ENCODE data around the gene GNA12.

Gene GNA12, protein sequence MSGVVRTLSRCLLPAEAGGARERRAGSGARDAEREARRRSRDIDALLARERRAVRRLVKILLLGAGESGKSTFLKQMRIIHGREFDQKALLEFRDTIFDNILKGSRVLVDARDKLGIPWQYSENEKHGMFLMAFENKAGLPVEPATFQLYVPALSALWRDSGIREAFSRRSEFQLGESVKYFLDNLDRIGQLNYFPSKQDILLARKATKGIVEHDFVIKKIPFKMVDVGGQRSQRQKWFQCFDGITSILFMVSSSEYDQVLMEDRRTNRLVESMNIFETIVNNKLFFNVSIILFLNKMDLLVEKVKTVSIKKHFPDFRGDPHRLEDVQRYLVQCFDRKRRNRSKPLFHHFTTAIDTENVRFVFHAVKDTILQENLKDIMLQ

DNA sequence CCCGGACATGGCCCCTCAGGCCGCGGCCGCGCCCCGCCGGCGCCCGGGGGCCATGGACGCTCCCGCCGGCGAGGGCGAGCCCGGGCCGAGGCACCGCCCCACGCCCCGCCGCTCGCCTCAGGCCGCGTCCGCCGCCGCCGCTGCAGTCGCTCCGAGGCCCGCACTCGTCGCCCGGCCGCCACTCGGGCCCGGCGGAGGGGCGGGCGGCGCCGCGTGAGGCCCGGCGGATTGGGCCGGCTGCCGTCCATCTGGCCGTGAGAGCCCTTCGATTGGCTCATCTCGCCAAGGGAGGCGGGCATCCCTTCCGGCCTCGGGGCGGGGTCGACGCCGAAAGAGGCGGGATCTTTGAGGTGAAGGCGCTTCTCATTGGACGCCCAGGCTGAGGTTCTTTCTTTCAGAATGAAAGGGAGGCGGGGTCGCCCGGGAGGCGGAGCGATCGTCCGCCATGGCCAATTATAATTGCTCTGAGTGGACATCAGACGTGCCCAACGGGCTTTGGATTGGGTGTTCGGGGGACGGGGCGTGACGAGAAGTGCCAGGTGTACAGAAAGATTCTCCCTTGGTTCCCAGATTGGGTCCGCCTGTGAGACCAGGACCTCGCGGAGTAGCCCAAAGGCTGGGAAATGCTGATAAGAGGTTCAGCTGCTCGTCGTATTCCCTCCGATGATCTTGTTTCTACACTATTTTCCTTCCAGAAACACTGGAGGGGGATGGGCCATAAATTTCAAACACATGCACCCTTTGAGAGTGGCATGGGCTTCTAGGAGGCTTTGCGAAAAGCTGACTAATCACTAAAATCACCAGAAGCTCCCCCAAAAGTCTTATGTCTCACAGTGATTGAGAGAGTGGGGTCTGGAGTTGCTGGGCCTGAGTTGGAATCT is at the start of gene GNA12:
TSS of gene GNA12 (minus strand) at position 156 of the 881 bp plus-strand sequence. CDS start at position 9, 147 bp downstream.
- TF ChIP-seq, protein P1, sequence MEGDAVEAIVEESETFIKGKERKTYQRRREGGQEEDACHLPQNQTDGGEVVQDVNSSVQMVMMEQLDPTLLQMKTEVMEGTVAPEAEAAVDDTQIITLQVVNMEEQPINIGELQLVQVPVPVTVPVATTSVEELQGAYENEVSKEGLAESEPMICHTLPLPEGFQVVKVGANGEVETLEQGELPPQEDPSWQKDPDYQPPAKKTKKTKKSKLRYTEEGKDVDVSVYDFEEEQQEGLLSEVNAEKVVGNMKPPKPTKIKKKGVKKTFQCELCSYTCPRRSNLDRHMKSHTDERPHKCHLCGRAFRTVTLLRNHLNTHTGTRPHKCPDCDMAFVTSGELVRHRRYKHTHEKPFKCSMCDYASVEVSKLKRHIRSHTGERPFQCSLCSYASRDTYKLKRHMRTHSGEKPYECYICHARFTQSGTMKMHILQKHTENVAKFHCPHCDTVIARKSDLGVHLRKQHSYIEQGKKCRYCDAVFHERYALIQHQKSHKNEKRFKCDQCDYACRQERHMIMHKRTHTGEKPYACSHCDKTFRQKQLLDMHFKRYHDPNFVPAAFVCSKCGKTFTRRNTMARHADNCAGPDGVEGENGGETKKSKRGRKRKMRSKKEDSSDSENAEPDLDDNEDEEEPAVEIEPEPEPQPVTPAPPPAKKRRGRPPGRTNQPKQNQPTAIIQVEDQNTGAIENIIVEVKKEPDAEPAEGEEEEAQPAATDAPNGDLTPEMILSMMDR (IDR thresholded peaks at IDR 0.05; ENCODE audit: unreplicated experiment in 3 of 3) = no peak
- H3K27ac Mint-ChIP-seq = peak within 1 kb of the TSS; percentile 70 to 93 (median 71)
- H3K9me3 Mint-ChIP-seq = peaks cover 2% of the 10 kb centered on the region
- H3K4me1 Mint-ChIP-seq = peaks cover 30% of the 10 kb centered on the region
- peak within 1 kb of the TSS; percentile 86 to 91 (median 90) for H3K4me3 Mint-ChIP-seq
- H3K27me3 Mint-ChIP-seq (ENCODE audit: low read depth) = no peaks in the 10 kb centered on the region
- peaks cover 27% of the 10 kb centered on the region for H3K36me3 Mint-ChIP-seq (ENCODE audit: low read depth)

DNA sequence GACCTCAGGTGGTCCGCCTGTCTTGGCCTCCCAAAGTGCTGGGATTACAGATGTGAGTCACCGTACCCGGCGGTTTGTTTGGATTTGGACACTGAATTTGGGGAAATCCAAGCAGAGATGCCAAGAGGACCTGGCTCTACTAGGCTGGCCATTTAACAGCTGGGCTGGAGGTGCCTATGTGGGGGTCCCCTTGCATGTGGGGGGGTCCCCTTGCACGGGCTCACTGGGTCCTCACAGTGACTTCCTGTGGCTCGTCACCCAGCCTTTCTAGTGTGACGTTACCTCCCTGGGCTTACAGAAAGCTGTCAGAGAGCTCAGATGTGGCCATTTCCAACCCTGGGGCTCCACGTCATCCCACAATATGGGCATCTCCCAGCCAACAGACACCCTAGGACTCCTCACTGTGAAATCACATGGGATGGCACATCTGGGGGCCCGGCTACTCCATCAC is 49.3 kb upstream of the GNA12 start:
- Mint-ChIP-seq H3K9me3 (no peaks in the 10 kb centered on the region), H3K4me3 (no peak overlapping the region), H3K4me1 (peaks cover 18% of the 10 kb centered on the region), H3K27me3 (ENCODE audit: low read depth) (peaks cover 16% of the 10 kb centered on the region), H3K36me3 (ENCODE audit: low read depth) (no peaks in the 10 kb centered on the region), H3K27ac (no peak overlapping the region)
- TF ChIP-seq, protein P1 (IDR thresholded peaks at IDR 0.05; ENCODE audit: unreplicated experiment in 3 of 3) = no peak

DNA sequence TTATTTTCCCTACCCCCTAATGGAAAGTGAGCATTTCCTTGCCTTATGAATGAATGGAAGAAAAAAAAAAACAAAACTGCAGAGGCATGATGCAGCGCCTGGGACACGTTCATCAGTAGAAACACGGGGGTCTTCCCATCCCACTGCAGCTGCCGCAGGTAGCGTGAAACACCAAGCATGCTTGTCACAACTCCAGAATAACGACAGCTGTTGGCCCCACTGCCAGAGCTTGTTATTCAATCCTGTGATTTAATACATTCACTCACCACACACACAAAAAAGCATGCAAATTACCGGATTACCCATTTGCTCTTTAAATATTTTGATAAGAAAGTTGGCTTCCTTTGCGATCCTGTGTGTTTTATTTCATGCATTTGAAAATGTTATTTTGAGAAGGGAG is 48.4 kb upstream of the GNA12 start:
- peak overlapping the region in 1 of 3 experiments; percentile 1 for H3K4me3 Mint-ChIP-seq
- peaks cover 16% of the 10 kb centered on the region for H3K27me3 Mint-ChIP-seq (ENCODE audit: low read depth)
- TF ChIP-seq, protein P1 (IDR thresholded peaks at IDR 0.05; ENCODE audit: unreplicated experiment in 3 of 3) = no peak
- peaks cover 18% of the 10 kb centered on the region for H3K4me1 Mint-ChIP-seq
- no peaks in the 10 kb centered on the region for H3K9me3 Mint-ChIP-seq
- no peaks in the 10 kb centered on the region for H3K36me3 Mint-ChIP-seq (ENCODE audit: low read depth)
- H3K27ac Mint-ChIP-seq = peak overlapping the region in 2 of 3 experiments; percentile 17 to 72

DNA sequence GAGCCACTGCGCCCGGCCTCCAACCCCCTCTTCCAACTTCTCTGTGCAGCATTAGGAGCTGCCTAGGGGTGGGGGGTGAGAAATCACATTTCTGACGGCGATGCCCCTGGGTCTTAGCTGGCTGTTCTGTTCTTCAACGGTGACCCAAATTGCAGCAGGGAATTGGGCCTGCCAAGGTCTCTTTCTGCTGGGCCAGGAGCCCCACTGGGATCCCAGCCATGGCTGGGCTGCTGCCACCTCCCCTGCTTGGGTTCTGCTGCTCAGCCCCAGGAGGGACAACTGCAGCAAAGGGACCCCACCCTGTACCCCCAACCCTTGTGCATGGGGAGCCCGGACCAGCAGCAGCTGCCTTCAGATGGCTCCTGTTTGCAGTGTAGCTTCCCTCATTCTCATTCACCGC is 43.7 kb upstream of the GNA12 start:
- peaks cover 27% of the 10 kb centered on the region for H3K4me1 Mint-ChIP-seq

DNA sequence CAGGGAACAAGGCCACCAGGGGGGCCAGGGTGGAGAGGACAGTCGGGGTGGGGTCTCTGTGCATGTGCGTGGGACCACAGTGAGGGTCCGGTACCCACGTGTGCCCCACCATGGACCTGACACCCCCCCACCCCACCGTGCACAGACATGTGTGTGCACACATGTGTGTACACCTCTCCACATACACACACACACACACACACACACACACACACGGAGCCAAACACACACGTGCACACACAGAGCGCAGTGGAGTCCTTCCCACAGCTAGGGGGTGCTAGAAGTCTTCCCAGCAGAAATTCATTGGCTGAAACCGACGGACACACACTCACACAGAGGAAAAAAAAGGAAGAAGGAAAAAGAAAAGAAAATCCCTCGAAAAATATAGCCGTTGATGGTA is 42.8 kb upstream of the GNA12 start:
- peaks cover 25% of the 10 kb centered on the region for H3K27me3 Mint-ChIP-seq (ENCODE audit: low read depth)
- TF ChIP-seq, protein P1 (IDR thresholded peaks at IDR 0.05; ENCODE audit: unreplicated experiment in 3 of 3) = peak; percentile 57 to 69 (median 65)
- no peak overlapping the region for H3K4me3 Mint-ChIP-seq
- peak overlapping the region in 2 of 3 experiments; percentile 1 to 33 for H3K27ac Mint-ChIP-seq
- H3K4me1 Mint-ChIP-seq = peaks cover 25% of the 10 kb centered on the region
- H3K9me3 Mint-ChIP-seq = no peaks in the 10 kb centered on the region
- no peaks in the 10 kb centered on the region for H3K36me3 Mint-ChIP-seq (ENCODE audit: low read depth)

More for the DNA sequence above, 43.7 kb upstream of the GNA12 start:
- TF ChIP-seq, protein P1 (IDR thresholded peaks at IDR 0.05; ENCODE audit: unreplicated experiment in 3 of 3) = no peak
- H3K36me3 Mint-ChIP-seq (ENCODE audit: low read depth) = no peaks in the 10 kb centered on the region
- H3K4me3 Mint-ChIP-seq = no peak overlapping the region
- no peak overlapping the region for H3K27ac Mint-ChIP-seq
- H3K27me3 Mint-ChIP-seq (ENCODE audit: low read depth) = peaks cover 28% of the 10 kb centered on the region
- no peaks in the 10 kb centered on the region for H3K9me3 Mint-ChIP-seq

Data from nephron (organoid).